NCI-H1930 (cell line): ENCODE measurements around the gene RPS27L.

Experiments used
- DNase-seq, 2 experiments: peaks; one replicate each; lab custom pipeline; 2025; lab: John Stamatoyannopoulos, UW

RPS27L gene

GRCh38 chr15:63157118-63157843 lies at the start of gene RPS27L:
Gene RPS27L (minus strand): TSS chr15:63157477. CDS start chr15:63157405, 72 bp downstream.
- DNase-seq = peak; percentile 64 to 66

- DNase-seq = no peak
Observed at GRCh38 chr15:63206079-63206478, 48.8 kb upstream of the RPS27L start.

- no peak for DNase-seq
Observed at GRCh38 chr15:63203451-63204090, 46.3 kb upstream of the RPS27L start.

- no peak for DNase-seq
Observed at GRCh38 chr15:63202861-63203260, 45.6 kb upstream of the RPS27L start.

- DNase-seq = no peak
Observed at GRCh38 chr15:63200464-63201249, 43.4 kb upstream of the RPS27L start.

GRCh38 chr15:63198371-63199250 lies 41.3 kb upstream of the RPS27L start:
- DNase-seq = no peak

GRCh38 chr15:63197626-63198025 lies 40.3 kb upstream of the RPS27L start:
- no peak for DNase-seq

- no peak for DNase-seq
Observed at GRCh38 chr15:63196842-63197241, 39.6 kb upstream of the RPS27L start.

GRCh38 chr15:63195569-63196015 lies 38.3 kb upstream of the RPS27L start:
- no peak for DNase-seq

GRCh38 chr15:63194880-63195568 lies 37.7 kb upstream of the RPS27L start:
- DNase-seq = no peak

GRCh38 chr15:63194302-63194701 lies 37.0 kb upstream of the RPS27L start:
- no peak for DNase-seq

- DNase-seq = no peak
Observed at GRCh38 chr15:63192619-63193206, 35.4 kb upstream of the RPS27L start.

GRCh38 chr15:63191895-63192618 lies 34.8 kb upstream of the RPS27L start:
- DNase-seq = no peak

- DNase-seq = no peak
Observed at GRCh38 chr15:63190769-63191649, 33.7 kb upstream of the RPS27L start.

GRCh38 chr15:63189941-63190768 lies 32.9 kb upstream of the RPS27L start:
- DNase-seq = no peak

- peak; percentile 83 to 91 for DNase-seq
Observed at GRCh38 chr15:63188926-63189871, 31.9 kb upstream of the RPS27L start, which contains the start of gene RAB8B. Gene RAB8B (plus strand): TSS chr15:63189606. CDS start chr15:63189625, 19 bp downstream.
